Fibroblast of pulmonary artery (primary cell): ENCODE results near the gene TMEM41B.
A peak's percentile ranks its signal among the peaks of the same experiment; 100 is the strongest.
"Not testable (repeated sequence)": the region's sequence is repeated elsewhere in the genome, so short reads cannot be mapped to it uniquely, and the experiment has no call there.

Experiments
- DNase-seq: peaks from one replicate; pipeline ENCODE4 v3.0.0-alpha.2; 2010; ENCODE audit warnings: low read depth
- H3K4me3 ChIP-seq: replicated peaks from 2 replicates; pipeline ENCODE4 v1.5.1; 2011; ENCODE audit warnings: low read depth, mild to moderate bottlenecking, control low read depth, low read length, moderate library complexity
- CTCF ChIP-seq: IDR thresholded peaks from 2 replicates; pipeline ENCODE4 v1.5.1; 2011; ENCODE audit warnings: mild to moderate bottlenecking, control low read depth, low read length, inconsistent platforms; ENCODE audit errors: missing control alignments

The TMEM41B gene

GRCh38 chr11:9314291-9315077, at the start of gene TMEM41B:
TMEM41B (minus strand) TSS chr11:9314593; CDS start chr11:9314441, 152 bp downstream.
- peak; percentile 98 for DNase-seq
- H3K4me3 ChIP-seq = peak within 1 kb of the TSS; percentile 94

GRCh38 chr11:9362393-9362863, 48.0 kb upstream of the TMEM41B start:
- no peak for TF ChIP-seq CTCF
- DNase-seq = no peak
- no peak overlapping the region for H3K4me3 ChIP-seq

More at GRCh38 chr11:9314291-9315077, at the start of gene TMEM41B:
- TF ChIP-seq CTCF = no peak

GRCh38 chr11:9360862-9361622, 46.6 kb upstream of the TMEM41B start:
- not testable (repeated sequence) for H3K4me3 ChIP-seq, DNase-seq

- H3K4me3 ChIP-seq = no peak overlapping the region
- TF ChIP-seq CTCF = no peak
- DNase-seq = no peak
Observed at GRCh38 chr11:9357041-9357440, 42.6 kb upstream of the TMEM41B start.

GRCh38 chr11:9351321-9351881, 37.0 kb upstream of the TMEM41B start:
- TF ChIP-seq CTCF = no peak
- no peak overlapping the region for H3K4me3 ChIP-seq
- no peak for DNase-seq

- not testable (repeated sequence) for H3K4me3 ChIP-seq, DNase-seq
Observed at GRCh38 chr11:9347779-9348178, 33.4 kb upstream of the TMEM41B start.

- no peak for DNase-seq
- H3K4me3 ChIP-seq = no peak overlapping the region
- no peak for TF ChIP-seq CTCF
Observed at GRCh38 chr11:9347100-9347499, 32.7 kb upstream of the TMEM41B start.
